Osteoblast (primary cell): ENCODE results near the gene C3AR1. TPM values are rescaled to one million over a fixed set of nuclear protein-coding genes. Genes with fewer than 3 reads are reported as not detected.
A peak's percentile ranks its signal among the peaks of the same experiment; 100 is the strongest.

Experiments
- DNase-seq: peaks from one replicate; pipeline ENCODE4 v3.0.0; 2011; ENCODE audit warnings: low spot score, mixed read lengths; ENCODE audit not compliant: insufficient read length; ENCODE audit errors: missing footprints
- H2AFZ ChIP-seq: 2 replicates; pipeline ENCODE4 v1.6.0; 2011; ENCODE audit warnings: mild to moderate bottlenecking, low read length
- H3K27ac ChIP-seq: 2 replicates; pipeline ENCODE4 v1.5.1; 2011; ENCODE audit warnings: mild to moderate bottlenecking, low read depth, low read length, moderate library complexity
- H3K27me3 ChIP-seq: 2 replicates; pipeline ENCODE4 v1.6.0; 2012; ENCODE audit warnings: mild to moderate bottlenecking, control low read depth, inconsistent platforms, low read length, moderate library complexity; ENCODE audit not compliant: insufficient read depth
- H3K36me3 ChIP-seq: 2 replicates; pipeline ENCODE4 v1.5.1; 2011; ENCODE audit warnings: mild to moderate bottlenecking, low read length, control low read depth, moderate library complexity; ENCODE audit not compliant: insufficient read depth
- H3K4me1 ChIP-seq: 2 replicates; pipeline ENCODE4 v1.5.1; 2011; ENCODE audit warnings: mild to moderate bottlenecking, low read length, control low read depth, moderate library complexity; ENCODE audit not compliant: insufficient read depth
- H3K4me2 ChIP-seq: 2 replicates; pipeline ENCODE4 v1.6.0; 2011; ENCODE audit warnings: mild to moderate bottlenecking, low read length; ENCODE audit not compliant: insufficient read depth
- H3K4me3 ChIP-seq: fragments of 200-600 bp; sonication (generic); 3 replicates; pipeline ENCODE4 v1.5.1; 2012; ENCODE audit warnings: mild to moderate bottlenecking, low read length, inconsistent platforms; ENCODE audit not compliant: insufficient read depth
- H3K79me2 ChIP-seq: 2 replicates; pipeline ENCODE4 v1.6.0; 2012; ENCODE audit warnings: mild to moderate bottlenecking, low read length, control low read depth, inconsistent platforms; ENCODE audit not compliant: insufficient read depth
- H3K9me3 ChIP-seq: 2 replicates; pipeline ENCODE4 v1.5.1; 2011; ENCODE audit warnings: low read depth, low read length, control low read depth
- H4K20me1 ChIP-seq: 2 replicates; pipeline ENCODE4 v1.6.0; 2012; ENCODE audit warnings: mild to moderate bottlenecking, low read length, control low read depth; ENCODE audit not compliant: insufficient read depth
- CTCF ChIP-seq: IDR thresholded peaks from 2 replicates; pipeline ENCODE4 v1.5.1; 2011; ENCODE audit warnings: mild to moderate bottlenecking, low read depth, low read length, moderate library complexity; ENCODE audit errors: extremely low read depth
- total RNA-seq: library from RNA; depleted of rRNA; stranded (reverse); fragments of >200 nt; gene quantifications from 2 replicates; pipeline ENCODE4 v1.2.3, GENCODE V29; 2012

The C3AR1 gene
- total RNA-seq, 1 donor = 0.72 TPM

- no peak for TF ChIP-seq CTCF
- DNase-seq = no peak
- Histone ChIP-seq H3K4me2 (no peak overlapping the region), H3K79me2 (no peaks in the 10 kb centered on the region), H2AFZ (no peak overlapping the region), H3K4me3 (no peak overlapping the region), H3K27me3 (peaks cover 31% of the 10 kb centered on the region), H3K9me3 (no peaks in the 10 kb centered on the region), H4K20me1 (no peaks in the 10 kb centered on the region), H3K27ac (no peak overlapping the region), H3K4me1 (no peaks in the 10 kb centered on the region), H3K36me3 (no peaks in the 10 kb centered on the region)
Measured at GRCh38 chr12:8014836-8015235, 51.3 kb downstream of the C3AR1 start.

- Histone ChIP-seq H3K4me2 (no peak overlapping the region), H3K4me1 (no peaks in the 10 kb centered on the region), H3K36me3 (no peaks in the 10 kb centered on the region), H4K20me1 (no peaks in the 10 kb centered on the region), H2AFZ (no peak overlapping the region), H3K27me3 (peaks cover 17% of the 10 kb centered on the region), H3K79me2 (no peaks in the 10 kb centered on the region), H3K9me3 (no peaks in the 10 kb centered on the region), H3K27ac (no peak overlapping the region), H3K4me3 (no peak overlapping the region)
- TF ChIP-seq CTCF = no peak
- no peak for DNase-seq
Measured at GRCh38 chr12:8012651-8013309, 53.4 kb downstream of the C3AR1 start.

GRCh38 chr12:8011331-8011730, 54.8 kb downstream of the C3AR1 start:
- no peaks in the 10 kb centered on the region for H3K79me2 ChIP-seq
- no peak overlapping the region for H3K4me2 ChIP-seq
- H3K9me3 ChIP-seq = no peaks in the 10 kb centered on the region
- peaks cover 5% of the 10 kb centered on the region for H3K27me3 ChIP-seq
- H2AFZ ChIP-seq = no peak overlapping the region
- H4K20me1 ChIP-seq = no peaks in the 10 kb centered on the region
- H3K27ac ChIP-seq = no peak overlapping the region
- peak; percentile 81 for DNase-seq
- H3K4me3 ChIP-seq = no peak overlapping the region
- TF ChIP-seq CTCF = no peak
- H3K4me1 ChIP-seq = no peaks in the 10 kb centered on the region
- H3K36me3 ChIP-seq = no peaks in the 10 kb centered on the region

Other genes with a start within 250 kb of the C3AR1 start
- under 0.01 TPM in 1 of 2 replicates, not detected in the other for gene SLC2A14, start 193.4 kb downstream of the C3AR1 start, total RNA-seq
- gene SLC2A3, start 130.2 kb downstream of the C3AR1 start, total RNA-seq = 117 and 143 TPM in 2 replicates
- gene FOXJ2, start 33.6 kb downstream of the C3AR1 start, total RNA-seq = 10.5 and 11.2 TPM in 2 replicates
- 39.8 and 40.1 TPM in 2 replicates for gene NECAP1, start 15.9 kb upstream of the C3AR1 start, total RNA-seq
- 0.29 and 0.72 TPM in 2 replicates for gene CLEC4A, start 57.3 kb upstream of the C3AR1 start, total RNA-seq
- not detected in 2 replicates for gene ZNF705A, start 90.7 kb upstream of the C3AR1 start, total RNA-seq
- gene FAM90A1, start 161.3 kb upstream of the C3AR1 start, total RNA-seq = not detected in 2 replicates